HEK293 (cell line): Measurements from ENCODE around the gene COX11.
A peak's percentile ranks its signal among the peaks of the same experiment; 100 is the strongest.

Source experiments
- CTCF ChIA-PET: fragments of 350-600 bp; formaldehyde crosslinking; extraction: SDS; loops from one replicate; lab custom pipeline; 2021; ENCODE audit warnings: antibody characterized with exemption; lab: Yijun Ruan, JAX
- POLR2A ChIA-PET: fragments of 300-600 bp; formaldehyde crosslinking; extraction: SDS; loops from one replicate; lab custom pipeline; 2020; ENCODE audit warnings: antibody characterized with exemption, inconsistent platforms; lab: Yijun Ruan, JAX
- H3K27ac ChIP-seq: fragments of 200-500 bp; sonication (Bioruptor generic); 2 replicates; pipeline ENCODE4 v1.5.1; 2014; ENCODE audit warnings: low read depth, low read length, control low read depth, inconsistent platforms; ENCODE audit errors: extremely low read depth
- H3K36me3 ChIP-seq, 2 experiments: fragments of 200-500 bp in 1 of 2; sonication (Bioruptor generic) in 1 of 2; 1 replicate in 1 of 2; 2 replicates in 1 of 2; pipeline ENCODE4 v1.5.1; 2014 to 2017; ENCODE audit warnings: inconsistent platforms in 2 of 2, low read length in 2 of 2; ENCODE audit not compliant: control insufficient read depth in 2 of 2, insufficient read depth in 1 of 2
- H3K4me1 ChIP-seq: fragments of 200-500 bp; sonication (Bioruptor generic); 2 replicates; pipeline ENCODE4 v1.5.1; 2014; ENCODE audit warnings: mild to moderate bottlenecking, low read length, inconsistent platforms; ENCODE audit not compliant: control insufficient read depth, insufficient read depth
- H3K4me3 ChIP-seq: 2 replicates; pipeline ENCODE4 v1.5.1; 2011; ENCODE audit warnings: low read depth, mild to moderate bottlenecking, control low read depth, low read length, moderate library complexity
- H3K9me3 ChIP-seq: fragments of 200-500 bp; sonication (Bioruptor generic); 2 replicates; pipeline ENCODE4 v1.5.1; 2014; ENCODE audit warnings: low read depth, low read length, inconsistent platforms; ENCODE audit not compliant: control insufficient read depth, insufficient read depth
- AEBP2 ChIP-seq: fragments of 450-650 bp; formaldehyde crosslinking; IDR thresholded peaks from 2 replicates; pipeline ENCODE4 v1.5.1; 2016; ENCODE audit warnings: missing biosample characterization, missing genetic modification characterization, borderline replicate concordance
- GFI1B ChIP-seq: fragments of 450-650 bp; formaldehyde crosslinking; IDR thresholded peaks from 2 replicates; pipeline ENCODE4 v1.5.1; 2016; ENCODE audit warnings: missing biosample characterization, missing genetic modification characterization
- HOXA7 ChIP-seq: sonication (generic); formaldehyde crosslinking; IDR thresholded peaks from 2 replicates; pipeline ENCODE4 v1.8.1; 2022; ENCODE audit warnings: missing genetic modification reagents, borderline replicate concordance
- KLF16 ChIP-seq: fragments of 450-650 bp; formaldehyde crosslinking; IDR thresholded peaks from 2 replicates; pipeline ENCODE4 v1.5.1; 2017; ENCODE audit warnings: missing biosample characterization, missing genetic modification characterization
- KLF9 ChIP-seq: fragments of 450-650 bp; formaldehyde crosslinking; IDR thresholded peaks from 2 replicates; pipeline ENCODE4 v1.5.1; 2016; ENCODE audit warnings: missing biosample characterization, missing genetic modification characterization, low read depth
- MZF1 ChIP-seq: fragments of 450-650 bp; formaldehyde crosslinking; IDR thresholded peaks from 2 replicates; pipeline ENCODE4 v1.5.1; 2017; ENCODE audit warnings: missing biosample characterization, missing genetic modification characterization, borderline replicate concordance
- OSR2 ChIP-seq: fragments of 450-650 bp; formaldehyde crosslinking; IDR thresholded peaks from 2 replicates; pipeline ENCODE4 v1.5.1; 2016; ENCODE audit warnings: missing biosample characterization, missing genetic modification characterization
- PRDM4 ChIP-seq: fragments of 450-650 bp; formaldehyde crosslinking; IDR thresholded peaks from 2 replicates; pipeline ENCODE4 v1.5.1; 2017; ENCODE audit warnings: missing biosample characterization, missing genetic modification characterization
- TRIM28 ChIP-seq: IDR thresholded peaks from 2 replicates; pipeline ENCODE4 v1.6.1; 2011; ENCODE audit warnings: low read length, control low read depth, borderline replicate concordance
- ZBTB44 ChIP-seq: fragments of 450-650 bp; IDR thresholded peaks from 2 replicates; pipeline ENCODE4 v1.5.1; 2018; ENCODE audit warnings: missing biosample characterization, mild to moderate bottlenecking, missing genetic modification characterization
- ZNF121 ChIP-seq: fragments of 450-650 bp; formaldehyde crosslinking; IDR thresholded peaks from 2 replicates; pipeline ENCODE4 v1.5.1; 2016; ENCODE audit warnings: missing biosample characterization, missing genetic modification characterization
- ZNF157 ChIP-seq: fragments of 450-650 bp; formaldehyde crosslinking; IDR thresholded peaks from 2 replicates; pipeline ENCODE4 v1.5.1; 2016; ENCODE audit warnings: missing biosample characterization, missing genetic modification characterization
- ZNF211 ChIP-seq: fragments of 450-650 bp; formaldehyde crosslinking; IDR thresholded peaks from 2 replicates; pipeline ENCODE4 v1.5.1; 2016; ENCODE audit warnings: low read depth, missing biosample characterization, missing genetic modification characterization
- ZNF350 ChIP-seq: fragments of 450-650 bp; formaldehyde crosslinking; IDR thresholded peaks from 2 replicates; pipeline ENCODE4 v1.5.0; 2017; ENCODE audit warnings: missing biosample characterization, mild to moderate bottlenecking, missing genetic modification characterization
- ZNF394 ChIP-seq: fragments of 450-650 bp; formaldehyde crosslinking; IDR thresholded peaks from 2 replicates; pipeline ENCODE4 v1.5.1; 2016; ENCODE audit warnings: missing biosample characterization, missing genetic modification characterization, mild to moderate bottlenecking, moderate library complexity, borderline replicate concordance
- ZNF423 ChIP-seq: fragments of 450-650 bp; formaldehyde crosslinking; IDR thresholded peaks from 2 replicates; pipeline ENCODE4 v1.5.1; 2016; ENCODE audit warnings: missing biosample characterization, missing genetic modification characterization
- ZNF433 ChIP-seq: fragments of 450-650 bp; formaldehyde crosslinking; IDR thresholded peaks from 2 replicates; pipeline ENCODE4 v1.5.1; 2016; ENCODE audit warnings: missing biosample characterization, missing genetic modification characterization, low read depth
- ZNF610 ChIP-seq: fragments of 450-650 bp; formaldehyde crosslinking; IDR thresholded peaks from 2 replicates; pipeline ENCODE4 v1.5.1; 2016; ENCODE audit warnings: missing biosample characterization, missing genetic modification characterization, borderline replicate concordance
- ZNF658 ChIP-seq: fragments of 450-650 bp; formaldehyde crosslinking; IDR thresholded peaks from 2 replicates; pipeline ENCODE4; 2016; ENCODE audit warnings: missing biosample characterization, missing genetic modification characterization
- ZNF670 ChIP-seq: fragments of 450-650 bp; formaldehyde crosslinking; IDR thresholded peaks from 2 replicates; pipeline ENCODE4 v1.5.1; 2016; ENCODE audit warnings: missing biosample characterization, missing genetic modification characterization, low read depth
- ZSCAN16 ChIP-seq: fragments of 450-650 bp; formaldehyde crosslinking; IDR thresholded peaks from 2 replicates; pipeline ENCODE4 v1.5.1; 2016; ENCODE audit warnings: missing biosample characterization, missing genetic modification characterization
- TF ChIP-seq, protein P1 (sequence below): fragments of 450-650 bp; formaldehyde crosslinking; IDR thresholded peaks from 2 replicates; pipeline ENCODE4 v1.5.1; 2016; ENCODE audit warnings: missing biosample characterization, missing genetic modification characterization, borderline replicate concordance

COX11 gene

GRCh38 chr17:54937018-54937417 is 31.4 kb downstream of the COX11 start (continued):
- TF ChIP-seq AEBP2 (no peak), ZNF423 (no peak), GFI1B (tag by site-specific recombination) (no peak), OSR2 (0 out of 2 replicates have a peak, but pooled peaks have one; percentile 21), ZNF211 (no peak), ZBTB44 (tag by site-specific recombination) (no peak)

GRCh38 chr17:54935471-54935870 is 33.0 kb downstream of the COX11 start:
- TF ChIP-seq MZF1, result no peak
- no peak for TF ChIP-seq ZNF670
- TF ChIP-seq ZNF157 (tag by site-specific recombination), result no peak
- TF ChIP-seq ZNF658 (tag by site-specific recombination), result no peak
- no peak for TF ChIP-seq ZNF610 (tag by site-specific recombination)
- no peak for TF ChIP-seq ZSCAN16 (tag by site-specific recombination)
- TF ChIP-seq KLF16, result no peak
- TF ChIP-seq ZNF121 (tag by site-specific recombination), result no peak
- no peak for TF ChIP-seq ZNF394 (tag by site-specific recombination)
- no peak for TF ChIP-seq PRDM4 (tag by site-specific recombination)
- TF ChIP-seq HOXA7 (CRISPR knock-in tag), result no peak
- no peak for TF ChIP-seq KLF9 (tag by site-specific recombination)
- H3K4me3 ChIP-seq, result no peak overlapping the region
- peaks cover 44 to 73% of the 10 kb centered on the region in 2 experiments for H3K36me3 ChIP-seq
- no peak overlapping the region for H3K27ac ChIP-seq
- H3K9me3 ChIP-seq, result no peaks in the 10 kb centered on the region
- H3K4me1 ChIP-seq, result peaks cover 5% of the 10 kb centered on the region; the same call in 1 of the 2 replicates
- CTCF ChIA-PET, result no interaction called here
- POLR2A ChIA-PET, result interaction anchor here (0.7 kb wide), 1 partner anchor 35 kb away, joined by 6 read pairs; no protein-coding TSS in a partner anchor

DNA sequence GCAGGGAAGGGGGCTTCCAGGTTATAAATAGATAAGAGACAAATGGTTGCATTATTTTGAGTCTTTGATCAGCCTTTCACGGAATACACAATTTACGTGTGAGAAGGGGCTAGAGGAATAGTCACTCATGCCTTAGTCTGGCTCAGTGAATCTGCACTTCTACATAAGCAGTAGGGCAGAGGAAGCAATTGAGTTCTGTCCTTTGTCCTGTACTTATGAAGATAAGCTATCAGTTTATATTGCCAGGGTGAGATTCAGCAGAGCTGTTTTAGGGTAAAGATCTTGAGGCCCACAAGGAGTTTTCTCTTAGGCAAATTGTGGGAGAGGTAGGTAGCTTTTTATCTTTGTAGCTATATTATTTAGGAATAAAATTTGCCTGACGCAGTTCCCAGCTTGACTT is 34.5 kb downstream of the COX11 start:
- ChIA-PET CTCF (no interaction called here), POLR2A (no interaction called here)
- Histone ChIP-seq H3K27ac (no peak overlapping the region), H3K4me1 (peaks cover 5% of the 10 kb centered on the region; the same call in 1 of the 2 replicates), H3K36me3 (peaks cover 44 to 74% of the 10 kb centered on the region in 2 experiments), H3K4me3 (no peak overlapping the region), H3K9me3 (no peaks in the 10 kb centered on the region)
- TF ChIP-seq, protein P1, sequence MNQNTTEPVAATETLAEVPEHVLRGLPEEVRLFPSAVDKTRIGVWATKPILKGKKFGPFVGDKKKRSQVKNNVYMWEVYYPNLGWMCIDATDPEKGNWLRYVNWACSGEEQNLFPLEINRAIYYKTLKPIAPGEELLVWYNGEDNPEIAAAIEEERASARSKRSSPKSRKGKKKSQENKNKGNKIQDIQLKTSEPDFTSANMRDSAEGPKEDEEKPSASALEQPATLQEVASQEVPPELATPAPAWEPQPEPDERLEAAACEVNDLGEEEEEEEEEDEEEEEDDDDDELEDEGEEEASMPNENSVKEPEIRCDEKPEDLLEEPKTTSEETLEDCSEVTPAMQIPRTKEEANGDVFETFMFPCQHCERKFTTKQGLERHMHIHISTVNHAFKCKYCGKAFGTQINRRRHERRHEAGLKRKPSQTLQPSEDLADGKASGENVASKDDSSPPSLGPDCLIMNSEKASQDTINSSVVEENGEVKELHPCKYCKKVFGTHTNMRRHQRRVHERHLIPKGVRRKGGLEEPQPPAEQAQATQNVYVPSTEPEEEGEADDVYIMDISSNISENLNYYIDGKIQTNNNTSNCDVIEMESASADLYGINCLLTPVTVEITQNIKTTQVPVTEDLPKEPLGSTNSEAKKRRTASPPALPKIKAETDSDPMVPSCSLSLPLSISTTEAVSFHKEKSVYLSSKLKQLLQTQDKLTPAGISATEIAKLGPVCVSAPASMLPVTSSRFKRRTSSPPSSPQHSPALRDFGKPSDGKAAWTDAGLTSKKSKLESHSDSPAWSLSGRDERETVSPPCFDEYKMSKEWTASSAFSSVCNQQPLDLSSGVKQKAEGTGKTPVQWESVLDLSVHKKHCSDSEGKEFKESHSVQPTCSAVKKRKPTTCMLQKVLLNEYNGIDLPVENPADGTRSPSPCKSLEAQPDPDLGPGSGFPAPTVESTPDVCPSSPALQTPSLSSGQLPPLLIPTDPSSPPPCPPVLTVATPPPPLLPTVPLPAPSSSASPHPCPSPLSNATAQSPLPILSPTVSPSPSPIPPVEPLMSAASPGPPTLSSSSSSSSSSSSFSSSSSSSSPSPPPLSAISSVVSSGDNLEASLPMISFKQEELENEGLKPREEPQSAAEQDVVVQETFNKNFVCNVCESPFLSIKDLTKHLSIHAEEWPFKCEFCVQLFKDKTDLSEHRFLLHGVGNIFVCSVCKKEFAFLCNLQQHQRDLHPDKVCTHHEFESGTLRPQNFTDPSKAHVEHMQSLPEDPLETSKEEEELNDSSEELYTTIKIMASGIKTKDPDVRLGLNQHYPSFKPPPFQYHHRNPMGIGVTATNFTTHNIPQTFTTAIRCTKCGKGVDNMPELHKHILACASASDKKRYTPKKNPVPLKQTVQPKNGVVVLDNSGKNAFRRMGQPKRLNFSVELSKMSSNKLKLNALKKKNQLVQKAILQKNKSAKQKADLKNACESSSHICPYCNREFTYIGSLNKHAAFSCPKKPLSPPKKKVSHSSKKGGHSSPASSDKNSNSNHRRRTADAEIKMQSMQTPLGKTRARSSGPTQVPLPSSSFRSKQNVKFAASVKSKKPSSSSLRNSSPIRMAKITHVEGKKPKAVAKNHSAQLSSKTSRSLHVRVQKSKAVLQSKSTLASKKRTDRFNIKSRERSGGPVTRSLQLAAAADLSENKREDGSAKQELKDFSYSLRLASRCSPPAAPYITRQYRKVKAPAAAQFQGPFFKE, result no peak
- TF ChIP-seq TRIM28 (no peak), ZNF350 (tag by site-specific recombination) (no peak), ZNF433 (no peak)
